GM12878 (cell line): ENCODE data around the gene FTH1. TPM values are rescaled to one million over a fixed set of nuclear protein-coding genes. Genes with fewer than 3 reads are reported as not detected.

Experiments used
- ATF2 ChIP-seq: IDR thresholded peaks from 2 replicates; pipeline ENCODE4 v1.6.1; 2012; ENCODE audit warnings: low read length, inconsistent platforms
- BACH1 ChIP-seq: fragments of 450-650 bp; IDR thresholded peaks from 2 replicates; pipeline ENCODE4 v1.6.1; 2017; ENCODE audit warnings: mild to moderate bottlenecking, borderline replicate concordance
- CBX5 ChIP-seq: sonication (generic); IDR thresholded peaks from 2 replicates; pipeline ENCODE4 v1.6.1; 2016; ENCODE audit warnings: low read depth, moderate library complexity, mild to moderate bottlenecking, inconsistent platforms
- EGR1 ChIP-seq, 2 experiments: IDR thresholded peaks; 1 replicate in 1 of 2; 2 replicates in 1 of 2; pipeline ENCODE4 v1.6.1; 2011 to 2012; ENCODE audit warnings: low read depth in 2 of 2, low read length in 2 of 2, borderline replicate concordance in 1 of 2, mild to moderate bottlenecking in 1 of 2, moderate library complexity in 1 of 2
- JUND ChIP-seq: IDR thresholded peaks from 2 replicates; pipeline ENCODE4 v1.6.1; 2012; ENCODE audit warnings: low read depth, mild to moderate bottlenecking, low read length, improper control_type of control experiment, moderate library complexity
- NFYB ChIP-seq: IDR thresholded peaks from 2 replicates; pipeline ENCODE4 v1.6.1; 2011; ENCODE audit warnings: low read depth, mild to moderate bottlenecking, low read length, improper control_type of control experiment, moderate library complexity; ENCODE audit not compliant: insufficient read depth
- PRDM15 ChIP-seq: fragments of 450-650 bp; formaldehyde crosslinking; IDR thresholded peaks from 2 replicates; pipeline ENCODE4 v1.4.0; 2020; ENCODE audit warnings: mild to moderate bottlenecking, moderate library complexity
- RB1 ChIP-seq: fragments of 450-650 bp; formaldehyde crosslinking; IDR thresholded peaks from 2 replicates; pipeline ENCODE4 v1.6.1; 2017; ENCODE audit warnings: mild to moderate bottlenecking, borderline replicate concordance
- RUNX3 ChIP-seq: IDR thresholded peaks from 2 replicates; pipeline ENCODE4 v1.6.1; 2012; ENCODE audit warnings: low read length, inconsistent platforms
- SPI1 ChIP-seq: IDR thresholded peaks from 2 replicates; pipeline ENCODE4 v1.6.1; 2011; ENCODE audit warnings: low read depth, mild to moderate bottlenecking, low read length, moderate library complexity, borderline replicate concordance; ENCODE audit not compliant: insufficient read depth
- ZNF592 ChIP-seq: fragments of 450-650 bp; IDR thresholded peaks from 2 replicates; pipeline ENCODE4 v1.6.1; 2017; ENCODE audit warnings: mild to moderate bottlenecking, moderate library complexity
- polyA plus RNA-seq, 11 experiments: library from polyadenylated mRNA; depleted of rRNA in 4 of 11; unstranded in 6 of 11; stranded (reverse) in 5 of 11; fragments of >200 nt; fragmentation: Nextera tagmentation in 4 of 11; fragmentation: Illumina TruSeq in 1 of 11; extraction: Ambion mirVana in 4 of 11; extraction: Trizol in 1 of 11; gene quantifications; 1 replicate in 1 of 11; 2 replicates in 10 of 11; pipeline versions ENCODE4 v1.2.1 to v1.2.3, GENCODE V29; 2011 to 2016; ENCODE audit warnings: inconsistent platforms in 2 of 11, missing spikeins in 2 of 11, low read depth in 1 of 11
- total RNA-seq, 4 experiments: library from RNA; depleted of rRNA in 3 of 4; stranded (reverse); fragments of >200 nt in 3 of 4; fragmentation: Illumina TruSeq in 1 of 4; extraction: Trizol in 1 of 4; gene quantifications; 2 replicates each; pipeline versions ENCODE4 v1.2.1 to v1.2.3, GENCODE V29; 2013 to 2021

FTH1 gene
- total and polyA plus RNA-seq, 10 of the 15 experiments (the other 5 are each of a cell fraction or from before 2014, with no cell fraction given) = 289 to 4,154 (median 960) TPM

- TF ChIP-seq ZNF592 (no peak), CBX5 (no peak), EGR1 (IDR thresholded peaks at IDR 0.05; ENCODE audit: borderline replicate concordance in 1 of 2, low read depth in 2 of 2, low read length in 2 of 2) (no peak), ATF2 (no peak), PRDM15 (CRISPR knock-in tag) (no peak), NFYB (no peak), RB1 (no peak), SPI1 (no peak), JUND (no peak), RUNX3 (no peak), BACH1 (no peak)
- TF ChIP-seq, all 136 proteins: peak for 0
Observed at GRCh38 chr11:61946894-61947293, 20.5 kb downstream of the FTH1 start (continued).
